ENCODE data around the gene IL10RA.

Gene IL10RA

DNA sequence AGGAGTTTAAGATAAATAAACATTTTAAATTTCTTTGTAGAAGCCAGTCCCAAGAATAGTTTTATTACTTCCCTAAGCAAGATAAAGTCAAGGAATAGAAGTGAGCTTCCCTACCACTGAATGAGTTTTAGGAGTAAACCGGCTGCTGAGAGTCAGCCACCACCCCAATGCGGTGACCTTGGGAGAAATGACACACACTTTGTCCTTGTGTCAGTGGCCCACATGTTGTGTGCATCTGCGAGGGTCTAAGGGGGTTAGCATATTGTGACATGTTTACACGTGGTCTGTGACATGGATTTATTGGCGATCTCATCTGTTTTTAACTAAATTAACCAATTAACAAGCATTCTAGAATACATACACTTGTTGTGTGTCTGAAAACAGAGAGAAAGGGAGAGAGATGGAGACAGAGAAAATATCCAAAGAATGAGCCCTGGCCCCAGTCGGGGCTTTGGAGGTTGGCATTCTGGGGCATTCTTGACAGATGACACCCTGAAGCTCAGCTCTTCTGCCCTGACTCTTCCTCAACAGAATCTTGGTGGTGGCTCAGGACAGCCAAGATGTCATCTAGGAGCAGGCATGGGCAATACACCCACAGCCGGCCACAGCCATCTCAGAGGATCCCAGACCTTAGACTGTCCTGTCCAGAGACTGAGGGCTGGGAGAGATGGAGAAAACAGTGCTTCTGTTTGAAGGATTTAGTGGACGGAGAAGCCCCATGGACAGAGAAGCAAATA is 60.9 kb downstream of the IL10RA start:
- no peak for DNase-seq (ENCODE audit: low read depth in 2 of 2)

DNA sequence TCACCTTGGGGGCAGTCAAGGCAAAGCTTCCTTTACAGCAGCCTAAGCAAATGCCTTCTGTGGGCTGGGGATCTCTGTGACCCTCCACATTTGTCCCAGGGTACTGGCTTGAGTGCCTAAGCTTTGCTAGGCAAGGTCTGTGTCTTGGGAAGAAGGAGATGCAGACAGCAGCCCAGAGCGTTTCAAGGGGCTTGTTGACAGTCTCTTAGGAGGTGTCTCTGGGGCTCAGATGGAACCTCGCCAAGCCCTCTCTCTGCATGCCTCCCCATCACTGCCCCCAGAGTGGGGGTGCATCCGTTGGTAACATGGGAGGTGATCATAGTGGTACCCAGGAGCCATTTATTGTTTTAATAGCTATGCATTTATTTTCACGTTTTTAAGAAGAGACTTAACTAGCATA is 61.6 kb downstream of the IL10RA start:
- no peak for DNase-seq (ENCODE audit: low read depth in 2 of 2)

DNA sequence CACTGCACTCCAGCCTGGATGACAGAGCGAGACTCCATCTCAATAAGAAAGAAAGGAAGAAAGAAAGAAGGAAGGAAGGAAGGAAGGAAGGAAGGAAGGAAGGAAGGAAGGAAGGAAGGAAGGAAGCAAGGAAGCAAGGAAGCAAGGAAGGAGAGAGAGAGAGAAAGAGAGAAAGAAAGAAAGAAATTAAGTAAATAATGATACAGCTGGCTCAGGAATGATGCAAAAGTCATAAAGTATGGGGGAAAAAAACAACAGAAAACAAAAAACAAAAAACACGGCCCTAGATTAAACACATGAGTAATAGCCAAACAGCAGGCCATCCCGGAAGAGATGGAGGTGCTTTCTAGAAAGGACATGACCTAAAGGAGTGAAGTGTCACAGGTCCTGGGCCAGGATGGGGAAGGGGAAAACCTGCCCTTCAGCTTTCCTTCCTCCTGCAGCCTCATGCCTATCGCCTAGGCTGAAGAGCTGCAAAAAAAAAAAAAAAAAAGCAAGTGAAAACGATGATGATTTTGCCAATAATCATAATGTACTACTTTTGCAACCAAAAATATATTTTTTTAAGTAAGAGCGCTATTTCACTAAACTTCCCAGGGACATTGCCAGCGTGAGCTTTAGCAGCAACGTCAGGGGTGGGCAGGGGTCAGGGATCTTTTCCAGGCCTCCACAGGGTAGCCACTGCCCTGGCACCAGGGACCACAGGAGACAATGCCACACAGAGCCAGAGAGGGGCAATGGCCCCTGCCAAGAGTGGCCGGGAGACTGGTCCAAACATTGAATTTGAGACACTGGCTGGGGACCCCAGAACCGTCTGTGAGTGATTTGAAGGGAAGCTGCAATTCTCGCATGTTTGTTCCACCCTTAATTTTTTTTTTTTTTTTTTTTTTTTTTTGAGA is 62.5 kb downstream of the IL10RA start:
- DNase-seq (ENCODE audit: low read depth in 2 of 2): no peak

DNA sequence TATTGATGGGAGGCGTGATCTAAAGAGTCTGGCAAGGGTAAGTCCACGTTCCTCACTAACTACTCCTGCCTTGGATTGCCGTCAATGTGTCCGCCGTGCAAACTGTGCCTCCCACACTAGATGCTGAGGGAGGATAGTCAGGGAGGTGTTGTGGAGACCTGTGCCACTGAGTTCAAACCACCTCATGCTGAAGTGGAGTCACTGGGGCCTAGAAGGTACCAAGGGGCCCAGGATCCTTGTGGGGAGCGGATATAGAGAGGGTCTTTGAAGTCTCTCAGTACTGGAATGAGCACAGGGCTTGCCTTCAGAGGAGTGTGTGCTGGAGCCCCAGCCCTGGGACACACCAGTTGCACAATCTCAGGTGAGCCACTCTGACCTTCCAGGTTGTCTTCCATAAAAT is 63.6 kb downstream of the IL10RA start:
- DNase-seq (ENCODE audit: low read depth in 2 of 2): no peak

DNA sequence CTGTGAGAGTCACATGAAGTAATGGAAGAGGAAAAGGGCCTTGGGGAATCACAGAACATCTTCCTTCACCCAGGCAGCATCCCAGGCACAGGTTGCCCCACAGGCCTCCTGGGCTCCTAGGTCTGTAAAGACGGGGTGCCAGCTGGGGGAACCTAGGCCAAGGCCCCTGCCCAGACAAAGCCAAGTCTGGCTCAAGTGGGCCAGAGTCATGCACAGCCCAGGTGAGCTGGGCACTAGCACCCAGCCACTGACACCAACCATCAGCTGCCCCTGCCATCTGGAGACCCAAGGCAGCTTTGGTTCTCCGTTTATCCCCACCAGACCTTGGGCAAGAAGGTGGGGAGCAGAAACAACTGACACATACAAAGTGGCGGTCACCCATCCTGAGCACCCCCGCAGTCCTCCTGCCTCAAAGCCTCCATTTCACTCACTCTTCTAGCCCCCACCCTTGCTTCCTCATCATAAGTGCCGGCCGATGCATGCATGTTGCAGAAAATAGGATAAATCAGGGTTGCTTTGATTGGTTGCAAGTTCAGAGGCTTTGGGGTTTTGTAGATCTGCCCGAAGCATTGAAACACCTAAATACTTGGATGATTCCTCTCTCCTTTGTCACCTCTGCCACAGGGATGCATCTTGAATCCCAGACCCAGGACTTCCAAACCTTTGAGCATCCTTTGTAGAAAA is 64.2 kb downstream of the IL10RA start:
- DNase-seq (ENCODE audit: low read depth in 2 of 2): no peak

Data from stimulated activated CD4-positive, alpha-beta T cell treated with anti-CD3 and anti-CD28 coated beads, Interleukin-1b, Interleukin-23, amount 100 ng/mL, for 4 hours (primary cell).